HEK293 (cell line): ENCODE results near the gene CARMIL3.
"Not testable (repeated sequence)": the region's sequence is repeated elsewhere in the genome, so short reads cannot be mapped to it uniquely, and the experiment has no call there.

Experiments used
- CTCF ChIA-PET: fragments of 350-600 bp; formaldehyde crosslinking; extraction: SDS; loops from one replicate; lab custom pipeline; 2021; ENCODE audit warnings: antibody characterized with exemption; lab: Yijun Ruan, JAX
- POLR2A ChIA-PET: fragments of 300-600 bp; formaldehyde crosslinking; extraction: SDS; loops from one replicate; lab custom pipeline; 2020; ENCODE audit warnings: antibody characterized with exemption, inconsistent platforms; lab: Yijun Ruan, JAX
- H3K27ac ChIP-seq: fragments of 200-500 bp; sonication (Bioruptor generic); 2 replicates; pipeline ENCODE4 v1.5.1; 2014; ENCODE audit warnings: low read depth, low read length, control low read depth, inconsistent platforms; ENCODE audit errors: extremely low read depth
- H3K36me3 ChIP-seq, 2 experiments: fragments of 200-500 bp in 1 of 2; sonication (Bioruptor generic) in 1 of 2; 1 replicate in 1 of 2; 2 replicates in 1 of 2; pipeline ENCODE4 v1.5.1; 2014 to 2017; ENCODE audit warnings: inconsistent platforms in 2 of 2, low read length in 2 of 2; ENCODE audit not compliant: control insufficient read depth in 2 of 2, insufficient read depth in 1 of 2
- H3K4me1 ChIP-seq: fragments of 200-500 bp; sonication (Bioruptor generic); 2 replicates; pipeline ENCODE4 v1.5.1; 2014; ENCODE audit warnings: mild to moderate bottlenecking, low read length, inconsistent platforms; ENCODE audit not compliant: control insufficient read depth, insufficient read depth
- H3K4me3 ChIP-seq: 2 replicates; pipeline ENCODE4 v1.5.1; 2011; ENCODE audit warnings: low read depth, mild to moderate bottlenecking, control low read depth, low read length, moderate library complexity
- H3K9me3 ChIP-seq: fragments of 200-500 bp; sonication (Bioruptor generic); 2 replicates; pipeline ENCODE4 v1.5.1; 2014; ENCODE audit warnings: low read depth, low read length, inconsistent platforms; ENCODE audit not compliant: control insufficient read depth, insufficient read depth
- GLIS2 ChIP-seq: fragments of 450-650 bp; formaldehyde crosslinking; IDR thresholded peaks from 2 replicates; pipeline ENCODE4 v1.5.1; 2016; ENCODE audit warnings: missing biosample characterization, missing genetic modification characterization
- HOXC10 ChIP-seq: sonication (generic); formaldehyde crosslinking; IDR thresholded peaks from 2 replicates; pipeline ENCODE4 v1.8.1; 2023; ENCODE audit warnings: mild to moderate bottlenecking, missing genetic modification reagents
- KLF16 ChIP-seq: fragments of 450-650 bp; formaldehyde crosslinking; IDR thresholded peaks from 2 replicates; pipeline ENCODE4 v1.5.1; 2017; ENCODE audit warnings: missing biosample characterization, missing genetic modification characterization
- SP2 ChIP-seq: fragments of 450-650 bp; formaldehyde crosslinking; IDR thresholded peaks from 2 replicates; pipeline ENCODE4 v1.5.1; 2016; ENCODE audit warnings: missing biosample characterization, missing genetic modification characterization
- SP7 ChIP-seq: fragments of 450-650 bp; formaldehyde crosslinking; IDR thresholded peaks from 2 replicates; pipeline ENCODE4 v1.5.1; 2016; ENCODE audit warnings: missing biosample characterization, missing genetic modification characterization
- ZBTB17 ChIP-seq: fragments of 450-650 bp; formaldehyde crosslinking; IDR thresholded peaks from 2 replicates; pipeline ENCODE4 v1.5.1; 2016; ENCODE audit warnings: missing biosample characterization, missing genetic modification characterization
- ZEB2 ChIP-seq: fragments of 450-650 bp; formaldehyde crosslinking; IDR thresholded peaks from 2 replicates; pipeline ENCODE4 v1.5.1; 2016; ENCODE audit warnings: missing biosample characterization, missing genetic modification characterization
- ZNF23 ChIP-seq: fragments of 450-650 bp; formaldehyde crosslinking; IDR thresholded peaks from 2 replicates; pipeline ENCODE4 v1.5.1; 2016; ENCODE audit warnings: missing biosample characterization, missing genetic modification characterization, borderline replicate concordance
- ZNF292 ChIP-seq: fragments of 450-650 bp; formaldehyde crosslinking; IDR thresholded peaks from 2 replicates; pipeline ENCODE4 v1.5.1; 2016; ENCODE audit warnings: low read depth, missing biosample characterization, missing genetic modification characterization, borderline replicate concordance
- ZNF37A ChIP-seq: fragments of 450-650 bp; IDR thresholded peaks from 2 replicates; pipeline ENCODE4 v1.5.1; 2018; ENCODE audit warnings: missing biosample characterization, missing genetic modification characterization
- ZNF629 ChIP-seq: fragments of 450-650 bp; formaldehyde crosslinking; IDR thresholded peaks from 2 replicates; pipeline ENCODE4 v1.5.1; 2017; ENCODE audit warnings: missing biosample characterization, missing genetic modification characterization
- ZNF658 ChIP-seq: fragments of 450-650 bp; formaldehyde crosslinking; IDR thresholded peaks from 2 replicates; pipeline ENCODE4; 2016; ENCODE audit warnings: missing biosample characterization, missing genetic modification characterization
- ZXDB ChIP-seq: fragments of 450-650 bp; formaldehyde crosslinking; IDR thresholded peaks from 2 replicates; pipeline ENCODE4 v1.5.1; 2016; ENCODE audit warnings: missing biosample characterization, missing genetic modification characterization
- TF ChIP-seq, protein P1 (sequence below): fragments of 450-650 bp; formaldehyde crosslinking; IDR thresholded peaks from 2 replicates; pipeline ENCODE4 v1.5.1; 2017; ENCODE audit warnings: missing biosample characterization, mild to moderate bottlenecking, missing genetic modification characterization, moderate library complexity
- TF ChIP-seq, protein P2 (sequence below): fragments of 450-650 bp; formaldehyde crosslinking; IDR thresholded peaks from 2 replicates; pipeline ENCODE4 v1.5.1; 2016; ENCODE audit warnings: missing biosample characterization, missing genetic modification characterization
- TF ChIP-seq, protein P3 (sequence below): fragments of 450-650 bp; formaldehyde crosslinking; optimal IDR thresholded peaks from 2 replicates; pipeline ENCODE3; 2016; ENCODE audit warnings: missing biosample characterization, mild to moderate bottlenecking, missing genetic modification characterization

Gene CARMIL3

DNA sequence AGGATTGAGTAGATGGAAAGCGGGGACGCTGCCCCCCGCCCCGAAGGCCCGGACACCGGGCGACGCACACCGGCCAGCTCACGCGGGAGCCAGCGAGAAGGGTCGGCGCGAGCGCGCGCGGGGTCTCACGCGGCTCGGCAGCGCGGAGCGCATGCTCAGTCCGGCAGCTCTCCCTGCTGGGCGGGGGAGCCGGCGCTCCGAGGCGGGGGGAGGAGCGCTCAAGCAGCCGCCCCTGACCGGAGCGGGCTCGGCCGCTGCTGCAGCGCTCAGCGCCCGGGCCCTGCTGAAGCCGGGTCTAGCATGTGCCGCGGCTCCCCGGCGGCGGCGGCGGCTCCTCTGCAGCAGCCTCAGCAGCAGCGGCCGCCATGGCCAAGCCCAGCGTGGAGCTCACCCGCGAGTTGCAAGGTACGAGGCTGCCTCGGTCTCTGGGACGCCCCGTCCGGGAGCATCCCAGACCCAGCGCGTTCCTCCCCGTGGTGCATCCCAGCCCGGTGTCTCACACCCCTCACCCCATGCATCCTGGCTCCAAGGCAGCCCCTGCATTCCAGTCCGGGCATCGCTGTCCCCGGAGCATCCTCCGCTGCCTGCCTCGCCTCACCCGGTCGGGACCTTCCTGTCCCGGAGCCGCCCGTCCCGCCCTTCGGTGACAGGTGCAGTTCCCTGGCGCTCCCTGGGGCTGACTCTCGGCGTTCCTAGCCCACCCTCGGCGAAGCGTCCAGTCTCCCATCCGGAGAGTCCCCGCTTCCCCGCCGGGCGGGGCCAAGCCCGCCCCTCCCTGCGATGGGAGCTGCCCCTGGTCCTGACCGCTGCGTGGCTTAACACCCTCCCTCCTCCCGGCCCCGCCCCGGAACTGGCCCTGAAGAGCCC, at the start of gene CARMIL3 (continued):
- TF ChIP-seq, protein P1, sequence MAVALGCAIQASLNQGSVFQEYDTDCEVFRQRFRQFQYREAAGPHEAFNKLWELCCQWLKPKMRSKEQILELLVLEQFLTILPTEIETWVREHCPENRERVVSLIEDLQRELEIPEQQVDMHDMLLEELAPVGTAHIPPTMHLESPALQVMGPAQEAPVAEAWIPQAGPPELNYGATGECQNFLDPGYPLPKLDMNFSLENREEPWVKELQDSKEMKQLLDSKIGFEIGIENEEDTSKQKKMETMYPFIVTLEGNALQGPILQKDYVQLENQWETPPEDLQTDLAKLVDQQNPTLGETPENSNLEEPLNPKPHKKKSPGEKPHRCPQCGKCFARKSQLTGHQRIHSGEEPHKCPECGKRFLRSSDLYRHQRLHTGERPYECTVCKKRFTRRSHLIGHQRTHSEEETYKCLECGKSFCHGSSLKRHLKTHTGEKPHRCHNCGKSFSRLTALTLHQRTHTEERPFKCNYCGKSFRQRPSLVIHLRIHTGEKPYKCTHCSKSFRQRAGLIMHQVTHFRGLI (tag by site-specific recombination), result 0 out of 2 replicates have a peak, but pooled peaks have one; percentile 13
- TF ChIP-seq SP2 (tag by site-specific recombination) (peak; percentile 87), ZNF629 (tag by site-specific recombination) (0 out of 2 replicates have a peak, but pooled peaks have one; percentile 15), KLF16 (peak; percentile 42), GLIS2 (peak; percentile 55; the same call in 1 of the 2 replicates), ZNF23 (no peak), ZNF658 (tag by site-specific recombination) (no peak), ZNF37A (tag by site-specific recombination) (no peak), ZXDB (tag by site-specific recombination) (peak; percentile 76), ZEB2 (tag by site-specific recombination) (peak; percentile 34; the same call in 1 of the 2 replicates), ZBTB17 (tag by site-specific recombination) (peak; percentile 70), ZNF292 (no peak), HOXC10 (no peak), SP7 (tag by site-specific recombination) (0 out of 2 replicates have a peak, but pooled peaks have one; percentile 30)
- TF ChIP-seq, protein P2, sequence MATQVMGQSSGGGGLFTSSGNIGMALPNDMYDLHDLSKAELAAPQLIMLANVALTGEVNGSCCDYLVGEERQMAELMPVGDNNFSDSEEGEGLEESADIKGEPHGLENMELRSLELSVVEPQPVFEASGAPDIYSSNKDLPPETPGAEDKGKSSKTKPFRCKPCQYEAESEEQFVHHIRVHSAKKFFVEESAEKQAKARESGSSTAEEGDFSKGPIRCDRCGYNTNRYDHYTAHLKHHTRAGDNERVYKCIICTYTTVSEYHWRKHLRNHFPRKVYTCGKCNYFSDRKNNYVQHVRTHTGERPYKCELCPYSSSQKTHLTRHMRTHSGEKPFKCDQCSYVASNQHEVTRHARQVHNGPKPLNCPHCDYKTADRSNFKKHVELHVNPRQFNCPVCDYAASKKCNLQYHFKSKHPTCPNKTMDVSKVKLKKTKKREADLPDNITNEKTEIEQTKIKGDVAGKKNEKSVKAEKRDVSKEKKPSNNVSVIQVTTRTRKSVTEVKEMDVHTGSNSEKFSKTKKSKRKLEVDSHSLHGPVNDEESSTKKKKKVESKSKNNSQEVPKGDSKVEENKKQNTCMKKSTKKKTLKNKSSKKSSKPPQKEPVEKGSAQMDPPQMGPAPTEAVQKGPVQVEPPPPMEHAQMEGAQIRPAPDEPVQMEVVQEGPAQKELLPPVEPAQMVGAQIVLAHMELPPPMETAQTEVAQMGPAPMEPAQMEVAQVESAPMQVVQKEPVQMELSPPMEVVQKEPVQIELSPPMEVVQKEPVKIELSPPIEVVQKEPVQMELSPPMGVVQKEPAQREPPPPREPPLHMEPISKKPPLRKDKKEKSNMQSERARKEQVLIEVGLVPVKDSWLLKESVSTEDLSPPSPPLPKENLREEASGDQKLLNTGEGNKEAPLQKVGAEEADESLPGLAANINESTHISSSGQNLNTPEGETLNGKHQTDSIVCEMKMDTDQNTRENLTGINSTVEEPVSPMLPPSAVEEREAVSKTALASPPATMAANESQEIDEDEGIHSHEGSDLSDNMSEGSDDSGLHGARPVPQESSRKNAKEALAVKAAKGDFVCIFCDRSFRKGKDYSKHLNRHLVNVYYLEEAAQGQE (tag by site-specific recombination), result peak; percentile 99
- TF ChIP-seq, protein P3, sequence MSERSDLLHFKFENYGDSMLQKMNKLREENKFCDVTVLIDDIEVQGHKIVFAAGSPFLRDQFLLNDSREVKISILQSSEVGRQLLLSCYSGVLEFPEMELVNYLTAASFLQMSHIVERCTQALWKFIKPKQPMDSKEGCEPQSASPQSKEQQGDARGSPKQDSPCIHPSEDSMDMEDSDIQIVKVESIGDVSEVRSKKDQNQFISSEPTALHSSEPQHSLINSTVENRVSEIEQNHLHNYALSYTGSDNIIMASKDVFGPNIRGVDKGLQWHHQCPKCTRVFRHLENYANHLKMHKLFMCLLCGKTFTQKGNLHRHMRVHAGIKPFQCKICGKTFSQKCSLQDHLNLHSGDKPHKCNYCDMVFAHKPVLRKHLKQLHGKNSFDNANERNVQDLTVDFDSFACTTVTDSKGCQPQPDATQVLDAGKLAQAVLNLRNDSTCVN (tag by site-specific recombination), result peak; percentile 75

DNA sequence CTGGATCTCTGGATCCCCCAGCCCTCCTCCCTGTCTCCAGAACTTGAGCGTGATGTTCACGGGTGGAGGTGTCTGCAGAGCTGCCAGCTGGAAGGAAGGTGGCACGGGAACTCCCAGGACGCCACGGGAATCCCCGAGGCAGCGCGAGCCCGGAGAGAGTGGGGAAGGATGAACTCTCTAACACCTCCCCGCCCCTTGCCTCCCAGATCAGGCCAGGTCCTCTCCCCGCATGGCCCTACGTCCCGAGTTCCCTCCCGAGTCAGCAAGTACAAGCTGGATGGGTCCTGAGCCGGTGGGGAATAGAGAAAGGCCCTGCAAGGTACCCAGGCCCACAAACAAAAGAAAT, 45.4 kb upstream of the CARMIL3 start:
- CTCF ChIA-PET, POLR2A ChIA-PET, H3K27ac ChIP-seq, H3K4me3 ChIP-seq, H3K4me1 ChIP-seq, H3K9me3 ChIP-seq, H3K36me3 ChIP-seq: not testable (repeated sequence)
